GM20431 (cell line): Measurements from ENCODE around the gene SPRED1.

ENCODE experiments used
- in situ Hi-C: fragments of 300-500 bp; cut with MseI, MboI; formaldehyde crosslinking; loops from one replicate; pipeline ENCODE4 v1.15.0; 2020; ENCODE audit warnings: low sequenced_read_pairs; ENCODE audit not compliant: unreplicated experiment

SPRED1 gene

GRCh38 chr15:38252481-38253350, at the start of gene SPRED1:
Gene SPRED1 (plus strand): TSS chr15:38252836. CDS start chr15:38253186, 350 bp downstream.
- in situ Hi-C loops = no loop called here

GRCh38 chr15:38205526-38206272, 46.9 kb upstream of the SPRED1 start:
- in situ Hi-C loops = no loop called here

GRCh38 chr15:38207621-38208020, 45.0 kb upstream of the SPRED1 start:
- in situ Hi-C loops = no loop called here

- in situ Hi-C loops = no loop called here
Observed at GRCh38 chr15:38208206-38208605, 44.4 kb upstream of the SPRED1 start.

GRCh38 chr15:38208779-38209178, 43.9 kb upstream of the SPRED1 start:
- in situ Hi-C loops = no loop called here

- in situ Hi-C loops = no loop called here
Observed at GRCh38 chr15:38211249-38211648, 41.4 kb upstream of the SPRED1 start.

GRCh38 chr15:38211811-38212210, 40.8 kb upstream of the SPRED1 start:
- in situ Hi-C loops = no loop called here

GRCh38 chr15:38212729-38213351, 39.8 kb upstream of the SPRED1 start:
- in situ Hi-C loops = no loop called here

- in situ Hi-C loops = no loop called here
Observed at GRCh38 chr15:38213356-38213755, 39.3 kb upstream of the SPRED1 start.

- in situ Hi-C loops = no loop called here
Observed at GRCh38 chr15:38215707-38216106, 36.9 kb upstream of the SPRED1 start.

- in situ Hi-C loops = no loop called here
Observed at GRCh38 chr15:38216763-38217162, 35.9 kb upstream of the SPRED1 start.

- in situ Hi-C loops = no loop called here
Observed at GRCh38 chr15:38217191-38217595, 35.4 kb upstream of the SPRED1 start.

GRCh38 chr15:38217788-38218609, 34.6 kb upstream of the SPRED1 start:
- in situ Hi-C loops = no loop called here

GRCh38 chr15:38220606-38221273, 31.9 kb upstream of the SPRED1 start:
- in situ Hi-C loops = no loop called here

- in situ Hi-C loops = no loop called here
Observed at GRCh38 chr15:38224486-38224885, 28.1 kb upstream of the SPRED1 start.

- in situ Hi-C loops = no loop called here
Observed at GRCh38 chr15:38225381-38225780, 27.3 kb upstream of the SPRED1 start.

GRCh38 chr15:38226608-38227266, 25.9 kb upstream of the SPRED1 start:
- in situ Hi-C loops = no loop called here

GRCh38 chr15:38227941-38228340, 24.7 kb upstream of the SPRED1 start:
- in situ Hi-C loops = no loop called here

- in situ Hi-C loops = no loop called here
Observed at GRCh38 chr15:38228618-38229017, 24.0 kb upstream of the SPRED1 start.
